HepG2 (cell line): ENCODE measurements around the gene SYS1. TPM values are rescaled to one million over a fixed set of nuclear protein-coding genes. Genes with fewer than 3 reads are reported as not detected.
A peak's percentile ranks its signal among the peaks of the same experiment; 100 is the strongest.

Experiments
- E2F5 ChIP-seq: sonication (generic); formaldehyde crosslinking; conservative IDR thresholded peaks from 2 replicates; pipeline ENCODE4 v1.4.0; 2020; ENCODE audit warnings: missing genetic modification reagents
- HNF4G ChIP-seq, 2 experiments: sonication (generic) in 1 of 2; formaldehyde crosslinking in 1 of 2; IDR thresholded peaks; 2 replicates each; pipeline versions ENCODE4 v1.4.0 to v1.6.1; 2011 to 2020; ENCODE audit warnings: borderline replicate concordance in 2 of 2, low read depth in 2 of 2, mild to moderate bottlenecking in 2 of 2, low read length in 1 of 2, missing genetic modification reagents in 1 of 2, moderate library complexity in 1 of 2
- MTERF4 ChIP-seq: sonication (generic); formaldehyde crosslinking; IDR thresholded peaks from 2 replicates; pipeline ENCODE4 v1.8.0; 2023; ENCODE audit warnings: mild to moderate bottlenecking, missing genetic modification reagents
- NR2F1 ChIP-seq, 2 experiments: fragments of 450-650 bp in 1 of 2; formaldehyde crosslinking in 1 of 2; IDR thresholded peaks; 2 replicates each; pipeline versions ENCODE4 v1.5.0 to v1.6.1; 2016 to 2020; ENCODE audit warnings: mild to moderate bottlenecking in 1 of 2, missing compliant biosample characterization in 1 of 2, missing genetic modification reagents in 1 of 2, moderate library complexity in 1 of 2
- PAX8 ChIP-seq: sonication (generic); formaldehyde crosslinking; IDR thresholded peaks from 2 replicates; pipeline ENCODE4 v1.8.0; 2022; ENCODE audit warnings: mild to moderate bottlenecking, missing genetic modification reagents, borderline replicate concordance
- PHF21A ChIP-seq: sonication (generic); formaldehyde crosslinking; IDR thresholded peaks from 2 replicates; pipeline ENCODE4 v1.5.0; 2020; ENCODE audit warnings: mild to moderate bottlenecking, missing genetic modification reagents
- PRDM15 ChIP-seq: sonication (generic); formaldehyde crosslinking; IDR thresholded peaks from 2 replicates; pipeline ENCODE4 v1.4.0; 2020; ENCODE audit warnings: missing genetic modification reagents
- RAD51 ChIP-seq: fragments of 450-650 bp; IDR thresholded peaks from 2 replicates; pipeline ENCODE4 v1.6.1; 2016; ENCODE audit warnings: borderline replicate concordance
- RCOR2 ChIP-seq: IDR thresholded peaks from 2 replicates; pipeline ENCODE4 v1.6.1; 2016; ENCODE audit warnings: missing biosample characterization, missing genetic modification reagents
- REPIN1 ChIP-seq: sonication (generic); formaldehyde crosslinking; IDR thresholded peaks from 2 replicates; pipeline ENCODE4 v1.8.0; 2022; ENCODE audit warnings: missing genetic modification reagents, low read depth, mild to moderate bottlenecking, borderline replicate concordance
- SMC3 ChIP-seq: IDR thresholded peaks from 2 replicates; pipeline ENCODE4 v1.6.1; 2011; ENCODE audit warnings: low read length, improper control_type of control experiment
- SMYD3 ChIP-seq: sonication (generic); formaldehyde crosslinking; IDR thresholded peaks from 2 replicates; pipeline ENCODE4 v1.8.1; 2023; ENCODE audit warnings: mild to moderate bottlenecking, missing genetic modification reagents
- SNAPC2 ChIP-seq: sonication (generic); formaldehyde crosslinking; IDR thresholded peaks from 2 replicates; pipeline ENCODE4 v1.8.1; 2022; ENCODE audit warnings: mild to moderate bottlenecking, missing genetic modification reagents
- UBTF ChIP-seq: sonication (generic); formaldehyde crosslinking; IDR thresholded peaks from 2 replicates; pipeline ENCODE4 v1.4.0; 2020; ENCODE audit warnings: mild to moderate bottlenecking, missing genetic modification reagents
- ZBTB33 ChIP-seq: sonication (generic); formaldehyde crosslinking; IDR thresholded peaks from 2 replicates; pipeline ENCODE4 v1.4.0; 2020; ENCODE audit warnings: missing genetic modification reagents
- ZNF567 ChIP-seq: sonication (generic); formaldehyde crosslinking; IDR thresholded peaks from 2 replicates; pipeline ENCODE4 v1.8.1; 2023; ENCODE audit warnings: mild to moderate bottlenecking, missing genetic modification reagents, borderline replicate concordance
- ZNF569 ChIP-seq: sonication (generic); formaldehyde crosslinking; IDR thresholded peaks from 2 replicates; pipeline ENCODE4 v1.5.0; 2020; ENCODE audit warnings: mild to moderate bottlenecking, missing genetic modification reagents, moderate library complexity, borderline replicate concordance
- ZSCAN31 ChIP-seq: sonication (generic); formaldehyde crosslinking; IDR thresholded peaks from 2 replicates; pipeline ENCODE4 v1.5.0; 2020; ENCODE audit warnings: low read depth, mild to moderate bottlenecking, missing genetic modification reagents
- polyA plus RNA-seq, 8 experiments: library from polyadenylated mRNA; depleted of rRNA in 3 of 8; stranded (reverse) in 7 of 8; unstranded in 1 of 8; fragments of >200 nt; fragmentation: Illumina TruSeq in 4 of 8; extraction: Trizol in 4 of 8; gene quantifications; 2 replicates each; pipeline versions ENCODE4 v1.2.1 to v1.2.3, GENCODE V29; 2011 to 2016; ENCODE audit warnings: low read depth in 4 of 8, missing spikeins in 1 of 8, mixed read lengths in 1 of 8; ENCODE audit not compliant: insufficient read depth in 1 of 8
- total RNA-seq, 5 experiments: library from RNA; depleted of rRNA; stranded (reverse); fragments of >200 nt; fragmentation: Illumina TruSeq; extraction: Trizol; gene quantifications; 2 replicates each; pipeline ENCODE4 v1.2.3, GENCODE V29; 2016; ENCODE audit warnings: low read depth in 1 of 5

SYS1 gene
- total and polyA plus RNA-seq, 2 of the 13 experiments (the other 11 are each of a cell fraction or from before 2014, with no cell fraction given), result 38.3 to 65.6 TPM

GRCh38 chr20:45343532-45344167 lies 19.3 kb upstream of the SYS1 start (continued):
- TF ChIP-seq E2F5 (CRISPR knock-in tag), result peak; percentile 14; the same call in 1 of the 2 replicates
- no peak for TF ChIP-seq SMC3
- no peak for TF ChIP-seq RCOR2 (CRISPR knock-in tag)
- TF ChIP-seq MTERF4, result peak; percentile 92
- no peak; the same call in 1 of the 2 replicates for TF ChIP-seq PHF21A (CRISPR knock-in tag)
- no peak for TF ChIP-seq RAD51
- TF ChIP-seq REPIN1 (CRISPR knock-in tag), result peak; percentile 80
- 0 out of 2 replicates have a peak, but pooled peaks have one; percentile 73 for TF ChIP-seq PAX8 (CRISPR knock-in tag)
- TF ChIP-seq ZBTB33 (CRISPR knock-in tag), result 0 out of 2 replicates have a peak, but pooled peaks have one; percentile 16
- TF ChIP-seq ZNF567, result no peak; the same call in 1 of the 2 replicates
- TF ChIP-seq ZSCAN31, result peak; percentile 55; the same call in 1 of the 2 replicates
- no peak; the same call in 1 of the 2 replicates for TF ChIP-seq UBTF (CRISPR knock-in tag)
- peak; percentile 20; the same call in 1 of the 2 replicates for TF ChIP-seq SMYD3
- TF ChIP-seq ZNF569, result no peak
- peak; percentile 73 for TF ChIP-seq HNF4G (IDR thresholded peaks at IDR 0.05; ENCODE audit: borderline replicate concordance, low read depth, low read length)
- peak; percentile 55; the same call in 1 of the 2 replicates for TF ChIP-seq HNF4G (CRISPR knock-in tag; IDR thresholded peaks at IDR 0.05; ENCODE audit: borderline replicate concordance, low read depth)
- peak; percentile 23; the same call in 1 of the 2 replicates for TF ChIP-seq SNAPC2 (CRISPR knock-in tag)
- peak; percentile 3 to 10; a peak in 2 of 4 replicates for TF ChIP-seq NR2F1 (CRISPR knock-in tag; IDR thresholded peaks at IDR 0.05)
- TF ChIP-seq PRDM15, result no peak
